PC-9 (cell line): Measurements from ENCODE around the gene PTPRT. TPM values are rescaled to one million over a fixed set of nuclear protein-coding genes. Genes with fewer than 3 reads are reported as not detected.

ENCODE experiments used
- BruUV-seq: library from RNA; stranded (reverse); fragments of 400-500 nt; replicated peaks from 2 replicates; lab custom pipeline; 2021; lab: Mats Ljungman, UMichigan
- CTCF ChIA-PET: fragments of 300-600 bp; sonication (Branson Sonifier 250); formaldehyde crosslinking; loops from one replicate; lab custom pipeline; 2022; ENCODE audit warnings: antibody characterized with exemption; lab: Charles Lee
- POLR2A ChIA-PET: fragments of 300-600 bp; sonication (Branson Sonifier 250); formaldehyde crosslinking; loops from one replicate; lab custom pipeline; 2022; ENCODE audit warnings: antibody characterized with exemption; ENCODE audit not compliant: unreplicated experiment; lab: Charles Lee
- DNase-seq, 2 experiments: peaks; one replicate each; pipeline versions ENCODE4 v3.0.0 to v3.0.0-alpha.2; 2015 to 2022; ENCODE audit warnings: mixed read lengths in 1 of 2
- H2AFZ ChIP-seq: fragments of 200-600 bp; sonication (generic); 2 replicates; pipeline ENCODE4 v1.8.1; 2017; ENCODE audit warnings: antibody characterized with exemption
- H3F3A ChIP-seq: fragments of 200-600 bp; sonication (generic); 2 replicates; pipeline ENCODE4 v1.8.1; 2017; ENCODE audit warnings: antibody characterized with exemption, mild to moderate bottlenecking, low read depth; ENCODE audit not compliant: insufficient read depth
- H3K27ac ChIP-seq: fragments of 200-600 bp; sonication (generic); 2 replicates; pipeline ENCODE4 v1.6.1; 2016; ENCODE audit warnings: mixed run types
- H3K27me3 ChIP-seq: fragments of 200-600 bp; sonication (generic); 2 replicates; pipeline ENCODE4 v1.6.1; 2016; ENCODE audit warnings: low read depth, mixed run types; ENCODE audit not compliant: insufficient read depth
- H3K36me3 ChIP-seq: fragments of 200-600 bp; sonication (generic); 2 replicates; pipeline ENCODE4 v1.6.1; 2016; ENCODE audit warnings: low read depth, mixed run types
- H3K4me1 ChIP-seq: fragments of 200-600 bp; sonication (generic); replicated peaks from 2 replicates; pipeline ENCODE4 v1.6.1; 2016; ENCODE audit warnings: mixed run types; ENCODE audit not compliant: insufficient read depth
- H3K4me2 ChIP-seq: fragments of 200-600 bp; sonication (generic); 2 replicates; pipeline ENCODE4 v1.6.1; 2017; ENCODE audit warnings: mixed run types
- H3K4me3 ChIP-seq: fragments of 200-600 bp; sonication (generic); 2 replicates; pipeline ENCODE4 v1.6.1; 2016; ENCODE audit warnings: mixed run types
- H3K79me2 ChIP-seq: fragments of 200-600 bp; sonication (generic); 2 replicates; pipeline ENCODE4 v1.6.1; 2017; ENCODE audit warnings: low read depth, mixed run types
- H3K9me2 ChIP-seq: fragments of 200-600 bp; sonication (generic); 2 replicates; pipeline ENCODE4 v1.8.1; 2017; ENCODE audit warnings: mild to moderate bottlenecking; ENCODE audit not compliant: insufficient read depth
- H3K9me3 ChIP-seq: fragments of 200-600 bp; sonication (generic); 2 replicates; pipeline ENCODE4 v1.8.1; 2016; ENCODE audit warnings: low read depth; ENCODE audit not compliant: insufficient read depth
- H4K20me1 ChIP-seq: fragments of 200-600 bp; sonication (generic); 2 replicates; pipeline ENCODE4 v1.8.1; 2017; ENCODE audit not compliant: insufficient read depth
- EZH2 ChIP-seq: fragments of 200-600 bp; sonication (generic); IDR thresholded peaks from 2 replicates; pipeline ENCODE4 v1.8.0; 2017; ENCODE audit warnings: antibody characterized with exemption, low read depth
- intact Hi-C: fragments of 100-400 bp; cut with micrococcal nuclease; formaldehyde crosslinking; loops from one replicate; pipeline ENCODE4 v1.10.0; 2022; ENCODE audit not compliant: unreplicated experiment
- total RNA-seq: library from RNA; stranded (reverse); gene quantifications from 2 replicates; pipeline ENCODE4 v1.2.3, GENCODE V29; 2021
- TF ChIP-seq, protein P1 (sequence below): fragments of 200-600 bp; sonication (generic); conservative IDR thresholded peaks from 2 replicates; pipeline ENCODE4 v1.6.1; 2017; ENCODE audit warnings: mixed run types, antibody characterized with exemption, mild to moderate bottlenecking, moderate library complexity

Gene PTPRT
- total RNA-seq, 1 experiment from 2014 or later, result not detected

DNA sequence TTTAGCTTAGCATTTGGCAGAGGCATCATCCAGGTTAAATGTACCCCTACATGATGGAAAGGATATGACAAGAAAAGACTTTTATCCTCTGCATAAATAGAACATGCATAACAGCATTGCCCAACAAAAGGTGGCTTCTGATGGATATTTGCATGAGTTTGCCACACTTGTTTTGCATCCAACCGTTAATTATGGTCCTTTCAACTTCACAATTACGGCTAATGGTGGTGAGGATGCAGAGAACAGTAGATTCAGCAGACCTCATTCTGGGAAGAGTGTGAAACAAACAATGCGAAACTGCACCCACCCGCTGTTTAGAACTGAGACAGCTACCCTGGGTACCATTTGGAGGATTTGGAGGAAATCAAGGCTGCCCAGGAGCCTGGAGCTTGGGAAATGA lies 880.7 kb downstream of the PTPRT start:
- no peak overlapping the region for H3K4me3 ChIP-seq
- no peaks in the 10 kb centered on the region for H3K36me3 ChIP-seq
- no peak for DNase-seq
- no peaks in the 10 kb centered on the region for H4K20me1 ChIP-seq
- H3K79me2 ChIP-seq, result no peaks in the 10 kb centered on the region
- ChIA-PET CTCF (no interaction called here), POLR2A (no interaction called here)
- BruUV-seq, result no TSS peak
- no peak overlapping the region for H2AFZ ChIP-seq
- H3K9me2 ChIP-seq, result no peaks in the 10 kb centered on the region
- intact Hi-C loops, result no loop called here
- H3K27ac ChIP-seq, result no peak overlapping the region
- no peaks in the 10 kb centered on the region for H3F3A ChIP-seq
- no peaks in the 10 kb centered on the region for H3K9me3 ChIP-seq
- TF ChIP-seq, protein P1, sequence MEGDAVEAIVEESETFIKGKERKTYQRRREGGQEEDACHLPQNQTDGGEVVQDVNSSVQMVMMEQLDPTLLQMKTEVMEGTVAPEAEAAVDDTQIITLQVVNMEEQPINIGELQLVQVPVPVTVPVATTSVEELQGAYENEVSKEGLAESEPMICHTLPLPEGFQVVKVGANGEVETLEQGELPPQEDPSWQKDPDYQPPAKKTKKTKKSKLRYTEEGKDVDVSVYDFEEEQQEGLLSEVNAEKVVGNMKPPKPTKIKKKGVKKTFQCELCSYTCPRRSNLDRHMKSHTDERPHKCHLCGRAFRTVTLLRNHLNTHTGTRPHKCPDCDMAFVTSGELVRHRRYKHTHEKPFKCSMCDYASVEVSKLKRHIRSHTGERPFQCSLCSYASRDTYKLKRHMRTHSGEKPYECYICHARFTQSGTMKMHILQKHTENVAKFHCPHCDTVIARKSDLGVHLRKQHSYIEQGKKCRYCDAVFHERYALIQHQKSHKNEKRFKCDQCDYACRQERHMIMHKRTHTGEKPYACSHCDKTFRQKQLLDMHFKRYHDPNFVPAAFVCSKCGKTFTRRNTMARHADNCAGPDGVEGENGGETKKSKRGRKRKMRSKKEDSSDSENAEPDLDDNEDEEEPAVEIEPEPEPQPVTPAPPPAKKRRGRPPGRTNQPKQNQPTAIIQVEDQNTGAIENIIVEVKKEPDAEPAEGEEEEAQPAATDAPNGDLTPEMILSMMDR, result no peak
- no peak for TF ChIP-seq EZH2
- no peaks in the 10 kb centered on the region for H3K4me1 ChIP-seq
- H3K27me3 ChIP-seq, result peaks cover 11% of the 10 kb centered on the region; the same call in 1 of the 2 replicates
- H3K4me2 ChIP-seq, result no peak overlapping the region

DNA sequence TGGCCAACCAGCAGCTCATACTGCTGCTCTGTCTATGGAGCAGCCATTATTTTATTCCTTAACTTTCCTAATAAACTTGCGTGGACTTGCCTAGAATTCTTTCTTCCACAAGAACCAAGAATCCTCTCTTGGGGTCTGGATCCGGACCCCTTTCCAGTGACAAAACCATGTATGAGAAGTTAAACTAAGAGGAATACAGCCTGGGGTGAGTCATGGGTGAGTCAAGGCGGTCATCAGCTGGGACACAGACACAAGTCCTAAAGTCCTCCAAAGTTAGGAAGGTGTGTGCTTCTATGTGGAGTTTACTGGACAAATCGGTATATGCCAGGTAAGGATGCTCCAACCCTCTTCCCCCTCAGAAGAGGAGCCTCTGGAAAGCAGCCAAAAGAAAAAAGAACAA lies 881.5 kb downstream of the PTPRT start:
- Histone ChIP-seq H4K20me1 (no peaks in the 10 kb centered on the region), H3K9me3 (no peaks in the 10 kb centered on the region), H3K4me2 (no peak overlapping the region), H3K9me2 (no peaks in the 10 kb centered on the region), H3K27ac (no peak overlapping the region), H3K4me3 (no peak overlapping the region), H3F3A (no peaks in the 10 kb centered on the region), H3K79me2 (no peaks in the 10 kb centered on the region), H3K27me3 (peaks cover 8% of the 10 kb centered on the region; the same call in 1 of the 2 replicates), H2AFZ (no peak overlapping the region), H3K36me3 (no peaks in the 10 kb centered on the region), H3K4me1 (no peaks in the 10 kb centered on the region)
- intact Hi-C loops, result no loop called here
- POLR2A ChIA-PET, result no interaction called here
- DNase-seq, result no peak
- TF ChIP-seq, protein P1, result no peak
- no peak for TF ChIP-seq EZH2
- no TSS peak for BruUV-seq
- CTCF ChIA-PET, result no interaction called here

DNA sequence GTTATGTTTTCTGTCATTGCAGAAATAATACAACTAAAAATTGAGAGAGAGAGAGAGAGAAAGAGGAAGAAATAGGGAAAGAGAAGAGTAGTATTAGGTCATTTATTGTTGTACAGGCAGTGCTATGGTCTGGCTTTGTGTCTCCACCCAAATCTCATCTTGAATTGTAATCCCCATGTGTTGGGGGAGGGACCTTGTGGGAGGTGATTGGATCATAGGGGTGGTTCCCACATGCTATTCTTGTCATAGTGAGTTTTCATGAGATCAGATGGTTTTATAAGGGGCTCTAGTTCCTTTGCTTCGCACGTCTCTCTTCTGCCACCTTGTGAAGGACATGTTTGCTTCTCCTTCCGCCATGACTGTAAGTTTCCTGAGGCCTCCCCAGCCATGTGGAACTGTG lies 894.1 kb downstream of the PTPRT start:
- Histone ChIP-seq H2AFZ (no peak overlapping the region), H3K4me2 (no peak overlapping the region), H3K9me3 (no peaks in the 10 kb centered on the region), H3K36me3 (no peaks in the 10 kb centered on the region), H3K27ac (no peak overlapping the region), H3K9me2 (no peaks in the 10 kb centered on the region), H3K27me3 (no peaks in the 10 kb centered on the region), H3F3A (no peaks in the 10 kb centered on the region), H4K20me1 (no peaks in the 10 kb centered on the region), H3K4me1 (no peaks in the 10 kb centered on the region), H3K4me3 (no peak overlapping the region), H3K79me2 (no peaks in the 10 kb centered on the region)
- TF ChIP-seq EZH2, result no peak
- TF ChIP-seq, protein P1, result no peak
- ChIA-PET POLR2A (no interaction called here), CTCF (no interaction called here)
- intact Hi-C loops, result no loop called here
- DNase-seq, result no peak
- no TSS peak for BruUV-seq
